Lower lobe of right lung (tissue), 2 donors: ENCODE results near the gene NAV2. TPM values are rescaled to one million over a fixed set of nuclear protein-coding genes. Genes with fewer than 3 reads are reported as not detected.

Experiments
- ATAC-seq, 2 donors: fragments of 200-7000 bp; cut with Tn5 transposase; one replicate each; pipeline ENCODE4 v1.9.1; 2020 to 2022; ENCODE audit warnings: mild to moderate bottlenecking in 2 of 2, moderate library complexity in 2 of 2
- DNase-seq: peaks from one replicate; pipeline ENCODE4 v3.0.0-alpha.2; 2020
- H3K27ac ChIP-seq: fragments of 200-600 bp; one replicate; pipeline ENCODE4 v1.8.0; 2022
- H3K27me3 ChIP-seq: fragments of 200-600 bp; one replicate; pipeline ENCODE4 v1.8.0; 2022; ENCODE audit warnings: low read depth
- H3K36me3 ChIP-seq: fragments of 200-600 bp; one replicate; pipeline ENCODE4 v1.8.0; 2022; ENCODE audit warnings: mild to moderate bottlenecking
- H3K4me1 ChIP-seq: fragments of 200-600 bp; one replicate; pipeline ENCODE4 v1.8.0; 2022
- H3K4me3 ChIP-seq: fragments of 200-600 bp; one replicate; pipeline ENCODE4 v1.8.0; 2022; ENCODE audit warnings: mild to moderate bottlenecking
- H3K9me3 ChIP-seq: fragments of 200-600 bp; one replicate; pipeline ENCODE4 v1.8.0; 2022
- CTCF ChIP-seq: fragments of 200-600 bp; IDR thresholded peaks from one replicate; pipeline ENCODE4 v1.8.0; 2022; ENCODE audit warnings: antibody characterized with exemption, mild to moderate bottlenecking
- intact Hi-C: fragments of 100-400 bp; cut with DNase I; formaldehyde crosslinking; loops from one replicate; pipeline ENCODE4 v1.11.0; 2022
- total RNA-seq: library from RNA; stranded (reverse); fragmentation: NEBNext Ultra II Directional; extraction: Animal tissue kit (Norgen Biotek cat#: 25700); gene quantifications from one replicate; pipeline ENCODE4 v1.2.1, GENCODE V29; 2021
- donor health status: DM: no; HTN: yes; CAD: no; lungs with severe emphysema.

NAV2 gene
- total RNA-seq, 1 donor from 2014 or later: 36.9 TPM

GRCh38 chr11:19869946-19870589 lies 157.4 kb downstream of the NAV2 start:
- Histone ChIP-seq H3K9me3 (no peaks in the 10 kb centered on the region), H3K4me1 (no peaks in the 10 kb centered on the region), H3K36me3 (no peaks in the 10 kb centered on the region), H3K27me3 (no peaks in the 10 kb centered on the region), H3K27ac (no peak overlapping the region), H3K4me3 (no peak overlapping the region)
- no peak for DNase-seq
- intact Hi-C loops: no loop called here
- ATAC-seq: no peak
- no peak for TF ChIP-seq CTCF

GRCh38 chr11:19871531-19871930 lies 158.9 kb downstream of the NAV2 start:
- no peaks in the 10 kb centered on the region for H3K4me1 ChIP-seq
- ATAC-seq (no peak), DNase-seq (no peak)
- TF ChIP-seq CTCF: no peak
- no peaks in the 10 kb centered on the region for H3K9me3 ChIP-seq
- no peak overlapping the region for H3K27ac ChIP-seq
- no peak overlapping the region for H3K4me3 ChIP-seq
- H3K36me3 ChIP-seq: no peaks in the 10 kb centered on the region
- intact Hi-C loops: no loop called here
- no peaks in the 10 kb centered on the region for H3K27me3 ChIP-seq

- intact Hi-C loops: no loop called here
- DNase-seq: no peak
- no peaks in the 10 kb centered on the region for H3K9me3 ChIP-seq
- H3K27me3 ChIP-seq: no peaks in the 10 kb centered on the region
- no peak for TF ChIP-seq CTCF
- peak in 1 of 2 donors; percentile 20 for ATAC-seq
- H3K36me3 ChIP-seq: no peaks in the 10 kb centered on the region
- no peaks in the 10 kb centered on the region for H3K4me1 ChIP-seq
- no peak overlapping the region for H3K27ac ChIP-seq
- H3K4me3 ChIP-seq: no peak overlapping the region
Measured at GRCh38 chr11:19872512-19873145, 160.0 kb downstream of the NAV2 start.

GRCh38 chr11:19873730-19874129 lies 161.1 kb downstream of the NAV2 start:
- intact Hi-C loops: no loop called here
- Histone ChIP-seq H3K9me3 (no peaks in the 10 kb centered on the region), H3K27me3 (no peaks in the 10 kb centered on the region), H3K36me3 (no peaks in the 10 kb centered on the region), H3K4me1 (no peaks in the 10 kb centered on the region), H3K27ac (no peak overlapping the region), H3K4me3 (no peak overlapping the region)
- ATAC-seq (peak in 1 of 2 donors; percentile 15), DNase-seq (no peak)
- TF ChIP-seq CTCF: no peak

- DNase-seq (no peak), ATAC-seq (no peak)
- TF ChIP-seq CTCF: no peak
- Histone ChIP-seq H3K27ac (no peak overlapping the region), H3K9me3 (no peaks in the 10 kb centered on the region), H3K4me1 (no peaks in the 10 kb centered on the region), H3K4me3 (no peak overlapping the region), H3K27me3 (no peaks in the 10 kb centered on the region), H3K36me3 (no peaks in the 10 kb centered on the region)
- intact Hi-C loops: no loop called here
Measured at GRCh38 chr11:19874266-19874665, 161.6 kb downstream of the NAV2 start.
